Measurements from ENCODE around the gene COMMD7.
"Not testable (repeated sequence)": the region's sequence is repeated elsewhere in the genome, so short reads cannot be mapped to it uniquely, and the experiment has no call there.

GRCh38 chr20:32709029-32709631, 34.1 kb downstream of the COMMD7 start:
- TF ChIP-seq EZH2 (IDR thresholded peaks at IDR 0.05; ENCODE audit: low read depth); CTCF (conservative IDR thresholded peaks at IDR 0.05): not testable (repeated sequence)
